Chondrocyte (in vitro differentiated cells): Measurements from ENCODE around the gene SIM1. TPM values are rescaled to one million over a fixed set of nuclear protein-coding genes. Genes with fewer than 3 reads are reported as not detected.

ENCODE experiments used
- DNase-seq: peaks from one replicate; pipeline ENCODE4 v3.0.0; 2021; ENCODE audit warnings: mixed read lengths, low spot score
- H3K27ac Mint-ChIP-seq: one replicate; pipeline ENCODE4 v1.8.0; 2021; ENCODE audit warnings: mild to moderate bottlenecking, moderate library complexity, mixed read lengths; ENCODE audit not compliant: unreplicated experiment
- H3K27me3 Mint-ChIP-seq: 2 replicates; pipeline ENCODE4 v1.8.0; 2021; ENCODE audit warnings: low read depth, mixed read lengths
- H3K36me3 Mint-ChIP-seq: 2 replicates; pipeline ENCODE4 v1.8.0; 2021; ENCODE audit warnings: low read depth, mixed read lengths
- H3K4me1 Mint-ChIP-seq: 2 replicates; pipeline ENCODE4 v1.8.0; 2021; ENCODE audit warnings: low read depth, mild to moderate bottlenecking, mixed read lengths
- H3K4me3 Mint-ChIP-seq: one replicate; pipeline ENCODE4 v1.8.0; 2021; ENCODE audit warnings: mild to moderate bottlenecking, moderate library complexity, mixed read lengths; ENCODE audit not compliant: unreplicated experiment
- H3K9me3 Mint-ChIP-seq: 2 replicates; pipeline ENCODE4 v1.8.0; 2021; ENCODE audit warnings: low read depth, mixed read lengths
- CTCF ChIP-seq: fragments of 200-600 bp; sonication (generic); IDR thresholded peaks from 2 replicates; pipeline ENCODE4 v1.5.0; 2021; ENCODE audit warnings: antibody characterized with exemption, mild to moderate bottlenecking, moderate library complexity
- total RNA-seq: library from RNA; stranded (reverse); gene quantifications from 3 replicates; pipeline ENCODE4 v1.2.1, GENCODE V29; 2021

Gene SIM1
- total RNA-seq, 1 donor from 2014 or later: 10.7 TPM

GRCh38 chr6:100430962-100431361 lies 33.8 kb downstream of the SIM1 start:
- Mint-ChIP-seq H3K36me3 (peaks cover 4% of the 10 kb centered on the region), H3K27me3 (no peaks in the 10 kb centered on the region), H3K27ac (peak overlapping the region; percentile 81), H3K4me3 (no peak overlapping the region), H3K4me1 (peaks cover 8% of the 10 kb centered on the region), H3K9me3 (peaks cover 4% of the 10 kb centered on the region)
- no peak for TF ChIP-seq CTCF
- no peak for DNase-seq

- Mint-ChIP-seq H3K4me1 (peaks cover 5% of the 10 kb centered on the region), H3K27ac (no peak overlapping the region), H3K27me3 (no peaks in the 10 kb centered on the region), H3K36me3 (no peaks in the 10 kb centered on the region), H3K4me3 (no peak overlapping the region), H3K9me3 (peaks cover 4% of the 10 kb centered on the region)
- no peak for DNase-seq
- TF ChIP-seq CTCF: no peak
Observed at GRCh38 chr6:100427452-100427851, 37.3 kb downstream of the SIM1 start.

- no peak overlapping the region for H3K4me3 Mint-ChIP-seq
- no peaks in the 10 kb centered on the region for H3K27me3 Mint-ChIP-seq
- no peak for DNase-seq
- TF ChIP-seq CTCF: no peak
- no peak overlapping the region for H3K27ac Mint-ChIP-seq
- peaks cover 4% of the 10 kb centered on the region for H3K9me3 Mint-ChIP-seq
- no peaks in the 10 kb centered on the region for H3K36me3 Mint-ChIP-seq
- peaks cover 5% of the 10 kb centered on the region for H3K4me1 Mint-ChIP-seq
Observed at GRCh38 chr6:100426744-100427338, 37.9 kb downstream of the SIM1 start.

GRCh38 chr6:100426241-100426640 lies 38.5 kb downstream of the SIM1 start:
- DNase-seq: no peak
- Mint-ChIP-seq H3K9me3 (peaks cover 4% of the 10 kb centered on the region), H3K27ac (no peak overlapping the region), H3K27me3 (no peaks in the 10 kb centered on the region), H3K4me3 (no peak overlapping the region), H3K36me3 (no peaks in the 10 kb centered on the region), H3K4me1 (peaks cover 5% of the 10 kb centered on the region)
- TF ChIP-seq CTCF: no peak

- peaks cover 8% of the 10 kb centered on the region for H3K4me1 Mint-ChIP-seq
- no peaks in the 10 kb centered on the region for H3K27me3 Mint-ChIP-seq
- no peak overlapping the region for H3K4me3 Mint-ChIP-seq
- no peak for DNase-seq
- H3K9me3 Mint-ChIP-seq: no peaks in the 10 kb centered on the region
- peaks cover 2% of the 10 kb centered on the region for H3K36me3 Mint-ChIP-seq
- no peak for TF ChIP-seq CTCF
- H3K27ac Mint-ChIP-seq: no peak overlapping the region
Observed at GRCh38 chr6:100420711-100421110, 44.0 kb downstream of the SIM1 start.
